ENCODE data around the gene SRP19. TPM values are rescaled to one million over a fixed set of nuclear protein-coding genes. Genes with fewer than 3 reads are reported as not detected.

The SRP19 gene
- 10 to 100 TPM; 34.6 to 44.9 (median 40.4) TPM for total RNA-seq
- 77.9 TPM for total RNA-seq (2013)
- total RNA-seq = 10.7 to 35.1 (median 20.4) reads per million in 29 experiments

- ChIA-PET CTCF (interaction anchor here (0.6 to 1.8 kb wide), 6 partner anchors 13 to 685 kb away, joined by 3 to 15 read pairs (median 5); partner anchors contain the start of gene REEP5 (in 1 of the 2)), POLR2A (interaction anchor here (0.5 to 1.1 kb wide), 8 partner anchors 9 to 1722 kb away, joined by 3 to 10 read pairs (median 4); no protein-coding TSS in a partner anchor)
- peaks cover 0 to under 1% of the 10 kb centered on the region in 2 experiments for H3K27me3 ChIP-seq (replicated peaks in 1 of 2; ENCODE audit: control insufficient read depth in 2 of 2, extremely low read depth in 1 of 2, insufficient read depth in 2 of 2, low read length in 1 of 2)
- WGBS (ENCODE audit: insufficient coverage) = under 1% methylated on average over 46 of the region's 47 CpGs
- ATAC-seq (replicated peaks in 1 of 4) (peak; percentile 95 to 98 (median 97)), DNase-seq (peak; percentile 78 to 95 (median 88))
- Mint-ChIP-seq H3K4me1 (peaks cover 32 to 37% (median 36%) of the 10 kb centered on the region in 3 donors), H3K27me3 (peaks cover 6 to 10% of the 10 kb centered on the region in 2 donors), H3K9me3 (no peaks in the 10 kb centered on the region), H3K27ac (peak within 1 kb of the TSS; percentile 96 to 97), H3K4me3 (peak within 1 kb of the TSS; percentile 95 to 98 (median 97)), H3K36me3 (peaks cover 20% of the 10 kb centered on the region)
- H3K36me3 ChIP-seq (ENCODE audit: control insufficient read depth in 2 of 2, extremely low read depth in 1 of 2, insufficient read depth in 1 of 2, low read length in 1 of 2) = peaks cover 0 to 23% of the 10 kb centered on the region in 2 donors
- peaks cover 17 to 28% of the 10 kb centered on the region in 2 experiments for H3K4me1 ChIP-seq (ENCODE audit: control insufficient read depth in 1 of 2, extremely low read depth in 1 of 2, insufficient read depth in 2 of 2, low read length in 2 of 2)
- peak within 1 kb of the TSS; percentile 89 to 94 for H3K4me3 ChIP-seq (ENCODE audit: control insufficient read depth in 1 of 2, extremely low read depth in 1 of 2, low read length in 1 of 2)
- H3K27ac ChIP-seq (ENCODE audit: low read length) = peak within 1 kb of the TSS; percentile 89
- no peaks in the 10 kb centered on the region for H3K9me3 ChIP-seq
Measured at GRCh38 chr5:112860929-112861637, at the start of gene SRP19. Gene SRP19, plus strand, starts transcription at chr5:112861287. Its CDS starts 90 bp downstream, at chr5:112861377.

GRCh38 chr5:112812549-112812948 is 48.5 kb upstream of the SRP19 start:
- no peak overlapping the region for H3K27ac ChIP-seq (ENCODE audit: low read length)
- Mint-ChIP-seq H3K27ac (no peak overlapping the region), H3K9me3 (no peaks in the 10 kb centered on the region), H3K4me3 (no peak overlapping the region), H3K27me3 (no peaks in the 10 kb centered on the region), H3K4me1 (peaks cover 0 to 6% (median 0%) of the 10 kb centered on the region in 3 donors), H3K36me3 (peaks cover 45% of the 10 kb centered on the region)
- H3K27me3 ChIP-seq (replicated peaks in 1 of 2; ENCODE audit: control insufficient read depth in 2 of 2, extremely low read depth in 1 of 2, insufficient read depth in 2 of 2, low read length in 1 of 2) = no peaks in the 10 kb centered on the region
- peaks cover 0 to 25% of the 10 kb centered on the region in 2 donors for H3K36me3 ChIP-seq (ENCODE audit: control insufficient read depth in 2 of 2, extremely low read depth in 1 of 2, insufficient read depth in 1 of 2, low read length in 1 of 2)
- DNase-seq (no peak), ATAC-seq (replicated peaks in 1 of 4) (no peak)
- H3K4me1 ChIP-seq (ENCODE audit: control insufficient read depth in 1 of 2, extremely low read depth in 1 of 2, insufficient read depth in 2 of 2, low read length in 2 of 2) = no peaks in the 10 kb centered on the region
- CTCF ChIA-PET = no interaction called here
- POLR2A ChIA-PET = no interaction called here
- no peak overlapping the region for H3K4me3 ChIP-seq (ENCODE audit: control insufficient read depth in 1 of 2, extremely low read depth in 1 of 2, low read length in 1 of 2)
- WGBS (ENCODE audit: insufficient coverage) = no CpG with 5 or more reads among the region's 1 CpG
- no peaks in the 10 kb centered on the region for H3K9me3 ChIP-seq

GRCh38 chr5:112820246-112820645 is 40.8 kb upstream of the SRP19 start:
- Histone ChIP-seq H3K4me1 (ENCODE audit: control insufficient read depth in 1 of 2, extremely low read depth in 1 of 2, insufficient read depth in 2 of 2, low read length in 2 of 2) (no peaks in the 10 kb centered on the region), H3K4me3 (ENCODE audit: control insufficient read depth in 1 of 2, extremely low read depth in 1 of 2, low read length in 1 of 2) (no peak overlapping the region), H3K9me3 (no peaks in the 10 kb centered on the region), H3K27me3 (replicated peaks in 1 of 2; ENCODE audit: control insufficient read depth in 2 of 2, extremely low read depth in 1 of 2, insufficient read depth in 2 of 2, low read length in 1 of 2) (no peaks in the 10 kb centered on the region), H3K27ac (ENCODE audit: low read length) (no peak overlapping the region), H3K36me3 (ENCODE audit: control insufficient read depth in 2 of 2, extremely low read depth in 1 of 2, insufficient read depth in 1 of 2, low read length in 1 of 2) (peaks cover 6 to 55% of the 10 kb centered on the region in 2 donors)
- ChIA-PET CTCF (no interaction called here), POLR2A (no interaction called here)
- Mint-ChIP-seq H3K36me3 (peaks cover 52% of the 10 kb centered on the region), H3K4me1 (peaks cover 0 to 6% (median 0%) of the 10 kb centered on the region in 3 donors), H3K4me3 (no peak overlapping the region), H3K27ac (no peak overlapping the region), H3K9me3 (no peaks in the 10 kb centered on the region), H3K27me3 (no peaks in the 10 kb centered on the region)
- ATAC-seq (replicated peaks in 1 of 4) = no peak
- no peak for DNase-seq
- no CpG with 5 or more reads among the region's 1 CpG for WGBS (ENCODE audit: insufficient coverage)

GRCh38 chr5:112822456-112822855 is 38.6 kb upstream of the SRP19 start:
- H3K4me1 ChIP-seq (ENCODE audit: control insufficient read depth in 1 of 2, extremely low read depth in 1 of 2, insufficient read depth in 2 of 2, low read length in 2 of 2) = no peaks in the 10 kb centered on the region
- CTCF ChIA-PET = no interaction called here
- POLR2A ChIA-PET = no interaction called here
- no peaks in the 10 kb centered on the region for H3K27me3 ChIP-seq (replicated peaks in 1 of 2; ENCODE audit: control insufficient read depth in 2 of 2, extremely low read depth in 1 of 2, insufficient read depth in 2 of 2, low read length in 1 of 2)
- H3K27me3 Mint-ChIP-seq = no peaks in the 10 kb centered on the region
- ATAC-seq (replicated peaks in 1 of 4) (no peak), DNase-seq (no peak)
- no peak overlapping the region for H3K4me3 Mint-ChIP-seq
- peaks cover 60% of the 10 kb centered on the region for H3K36me3 Mint-ChIP-seq
- H3K4me1 Mint-ChIP-seq = peaks cover 0 to 7% (median 0%) of the 10 kb centered on the region in 3 donors
- peaks cover 8 to 48% of the 10 kb centered on the region in 2 donors for H3K36me3 ChIP-seq (ENCODE audit: control insufficient read depth in 2 of 2, extremely low read depth in 1 of 2, insufficient read depth in 1 of 2, low read length in 1 of 2)
- 75% methylated on average over 4 of the region's 4 CpGs for WGBS (ENCODE audit: insufficient coverage)
- no peak overlapping the region for H3K27ac ChIP-seq (ENCODE audit: low read length)
- no peak overlapping the region for H3K27ac Mint-ChIP-seq
- H3K9me3 ChIP-seq = no peaks in the 10 kb centered on the region
- H3K9me3 Mint-ChIP-seq = no peaks in the 10 kb centered on the region
- no peak overlapping the region for H3K4me3 ChIP-seq (ENCODE audit: control insufficient read depth in 1 of 2, extremely low read depth in 1 of 2, low read length in 1 of 2)

GRCh38 chr5:112823181-112823580 is 37.9 kb upstream of the SRP19 start:
- ChIA-PET CTCF (no interaction called here), POLR2A (no interaction called here)
- H3K4me3 Mint-ChIP-seq = no peak overlapping the region

GRCh38 chr5:112823656-112824055 is 37.4 kb upstream of the SRP19 start:
- DNase-seq (no peak), ATAC-seq (replicated peaks in 1 of 4) (no peak)
- H3K27me3 Mint-ChIP-seq = no peaks in the 10 kb centered on the region
- CTCF ChIA-PET = no interaction called here
- Histone ChIP-seq H3K27me3 (replicated peaks in 1 of 2; ENCODE audit: control insufficient read depth in 2 of 2, extremely low read depth in 1 of 2, insufficient read depth in 2 of 2, low read length in 1 of 2) (no peaks in the 10 kb centered on the region), H3K9me3 (no peaks in the 10 kb centered on the region), H3K4me3 (ENCODE audit: control insufficient read depth in 1 of 2, extremely low read depth in 1 of 2, low read length in 1 of 2) (no peak overlapping the region), H3K27ac (ENCODE audit: low read length) (no peak overlapping the region), H3K36me3 (ENCODE audit: control insufficient read depth in 2 of 2, extremely low read depth in 1 of 2, insufficient read depth in 1 of 2, low read length in 1 of 2) (peaks cover 8 to 50% of the 10 kb centered on the region in 2 donors), H3K4me1 (ENCODE audit: control insufficient read depth in 1 of 2, extremely low read depth in 1 of 2, insufficient read depth in 2 of 2, low read length in 2 of 2) (no peaks in the 10 kb centered on the region)
- no peaks in the 10 kb centered on the region for H3K9me3 Mint-ChIP-seq
- peaks cover 0 to 7% (median 0%) of the 10 kb centered on the region in 3 donors for H3K4me1 Mint-ChIP-seq
- no peak overlapping the region for H3K4me3 Mint-ChIP-seq
- H3K27ac Mint-ChIP-seq = no peak overlapping the region
- peaks cover 58% of the 10 kb centered on the region for H3K36me3 Mint-ChIP-seq
- no CpG with 5 or more reads among the region's 2 CpGs for WGBS (ENCODE audit: insufficient coverage)
- POLR2A ChIA-PET = no interaction called here

More at GRCh38 chr5:112823181-112823580, 37.9 kb upstream of the SRP19 start:
- Histone ChIP-seq H3K4me1 (ENCODE audit: control insufficient read depth in 1 of 2, extremely low read depth in 1 of 2, insufficient read depth in 2 of 2, low read length in 2 of 2) (no peaks in the 10 kb centered on the region), H3K27ac (ENCODE audit: low read length) (no peak overlapping the region), H3K4me3 (ENCODE audit: control insufficient read depth in 1 of 2, extremely low read depth in 1 of 2, low read length in 1 of 2) (no peak overlapping the region), H3K27me3 (replicated peaks in 1 of 2; ENCODE audit: control insufficient read depth in 2 of 2, extremely low read depth in 1 of 2, insufficient read depth in 2 of 2, low read length in 1 of 2) (no peaks in the 10 kb centered on the region), H3K36me3 (ENCODE audit: control insufficient read depth in 2 of 2, extremely low read depth in 1 of 2, insufficient read depth in 1 of 2, low read length in 1 of 2) (peaks cover 8 to 50% of the 10 kb centered on the region in 2 donors), H3K9me3 (no peaks in the 10 kb centered on the region)
- Mint-ChIP-seq H3K4me1 (peaks cover 0 to 7% (median 0%) of the 10 kb centered on the region in 3 donors), H3K36me3 (peaks cover 56% of the 10 kb centered on the region), H3K27me3 (no peaks in the 10 kb centered on the region), H3K9me3 (no peaks in the 10 kb centered on the region), H3K27ac (peak overlapping the region; percentile 24 to 36)
- no CpG with 5 or more reads among the region's 2 CpGs for WGBS (ENCODE audit: insufficient coverage)
- ATAC-seq (replicated peaks in 1 of 4) (no peak), DNase-seq (no peak)
